ENCODE measurements around the gene RMP24.

RMP24 gene

GRCh38 chr18:35968278-35968880 lies 4.1 kb upstream of the RMP24 start:
- Histone ChIP-seq H3K4me3 (ENCODE audit: low read length) (no peak overlapping the region), H3K27me3 (ENCODE audit: control insufficient read depth, insufficient read depth, low read length) (no peaks in the 10 kb centered on the region), H3K27ac (ENCODE audit: low read length) (no peak overlapping the region)

GRCh38 chr18:35969676-35970075 lies 2.8 kb upstream of the RMP24 start:
- no peaks in the 10 kb centered on the region for H3K9me3 ChIP-seq (ENCODE audit: control insufficient read depth, low read depth, low read length)
- no peak overlapping the region for H3K27ac ChIP-seq (ENCODE audit: low read length)

More at GRCh38 chr18:35968278-35968880, 4.1 kb upstream of the RMP24 start:
- H3K36me3 ChIP-seq (ENCODE audit: control insufficient read depth, low read depth, low read length): no peaks in the 10 kb centered on the region
- peaks cover 6% of the 10 kb centered on the region for H3K4me1 ChIP-seq (ENCODE audit: control insufficient read depth, low read depth, low read length)
- no peaks in the 10 kb centered on the region for H3K9me3 ChIP-seq (ENCODE audit: control insufficient read depth, low read depth, low read length)
- no peak overlapping the region for H3K9ac ChIP-seq (ENCODE audit: low read length)

GRCh38 chr18:35971661-35972196 lies 750 bp upstream of the RMP24 start:
- peak overlapping the region; percentile 92 for H3K9ac ChIP-seq (ENCODE audit: low read length)
- no peak overlapping the region for H3K27ac ChIP-seq (ENCODE audit: low read length)
- H3K4me3 ChIP-seq (ENCODE audit: low read length): peak overlapping the region; percentile 99
- peaks cover 7% of the 10 kb centered on the region for H3K4me1 ChIP-seq (ENCODE audit: control insufficient read depth, low read depth, low read length)
- no peaks in the 10 kb centered on the region for H3K27me3 ChIP-seq (ENCODE audit: control insufficient read depth, insufficient read depth, low read length)
- H3K9me3 ChIP-seq (ENCODE audit: control insufficient read depth, low read depth, low read length): no peaks in the 10 kb centered on the region
- H3K36me3 ChIP-seq (ENCODE audit: control insufficient read depth, low read depth, low read length): peaks cover 25% of the 10 kb centered on the region

More at GRCh38 chr18:35969676-35970075, 2.8 kb upstream of the RMP24 start:
- no peaks in the 10 kb centered on the region for H3K27me3 ChIP-seq (ENCODE audit: control insufficient read depth, insufficient read depth, low read length)
- H3K4me3 ChIP-seq (ENCODE audit: low read length): no peak overlapping the region
- H3K36me3 ChIP-seq (ENCODE audit: control insufficient read depth, low read depth, low read length): peaks cover 8% of the 10 kb centered on the region
- H3K4me1 ChIP-seq (ENCODE audit: control insufficient read depth, low read depth, low read length): peaks cover 7% of the 10 kb centered on the region
- H3K9ac ChIP-seq (ENCODE audit: low read length): no peak overlapping the region

GRCh38 chr18:35973650-35974049 lies 1.2 kb downstream of the RMP24 start:
- Histone ChIP-seq H3K27ac (ENCODE audit: low read length) (no peak overlapping the region), H3K4me3 (ENCODE audit: low read length) (peak overlapping the region; percentile 99), H3K9me3 (ENCODE audit: control insufficient read depth, low read depth, low read length) (no peaks in the 10 kb centered on the region), H3K4me1 (ENCODE audit: control insufficient read depth, low read depth, low read length) (peaks cover 7% of the 10 kb centered on the region), H3K36me3 (ENCODE audit: control insufficient read depth, low read depth, low read length) (peaks cover 41% of the 10 kb centered on the region), H3K27me3 (ENCODE audit: control insufficient read depth, insufficient read depth, low read length) (no peaks in the 10 kb centered on the region), H3K9ac (ENCODE audit: low read length) (no peak overlapping the region)

- peak overlapping the region; percentile 3 for H3K4me3 ChIP-seq (ENCODE audit: low read length)
- peaks cover 46% of the 10 kb centered on the region for H3K36me3 ChIP-seq (ENCODE audit: control insufficient read depth, low read depth, low read length)
- H3K9me3 ChIP-seq (ENCODE audit: control insufficient read depth, low read depth, low read length): no peaks in the 10 kb centered on the region
- peaks cover 7% of the 10 kb centered on the region for H3K4me1 ChIP-seq (ENCODE audit: control insufficient read depth, low read depth, low read length)
- H3K9ac ChIP-seq (ENCODE audit: low read length): no peak overlapping the region
- H3K27me3 ChIP-seq (ENCODE audit: control insufficient read depth, insufficient read depth, low read length): no peaks in the 10 kb centered on the region
- no peak overlapping the region for H3K27ac ChIP-seq (ENCODE audit: low read length)
Measured at GRCh38 chr18:35974181-35974580, 1.7 kb downstream of the RMP24 start.

GRCh38 chr18:35979112-35979511 lies 6.6 kb downstream of the RMP24 start:
- H3K27ac ChIP-seq (ENCODE audit: low read length): no peak overlapping the region
- no peaks in the 10 kb centered on the region for H3K9me3 ChIP-seq (ENCODE audit: control insufficient read depth, low read depth, low read length)
- peaks cover 63% of the 10 kb centered on the region for H3K36me3 ChIP-seq (ENCODE audit: control insufficient read depth, low read depth, low read length)
- H3K4me3 ChIP-seq (ENCODE audit: low read length): no peak overlapping the region
- no peaks in the 10 kb centered on the region for H3K27me3 ChIP-seq (ENCODE audit: control insufficient read depth, insufficient read depth, low read length)
- H3K9ac ChIP-seq (ENCODE audit: low read length): no peak overlapping the region
- no peaks in the 10 kb centered on the region for H3K4me1 ChIP-seq (ENCODE audit: control insufficient read depth, low read depth, low read length)

- Histone ChIP-seq H3K36me3 (ENCODE audit: control insufficient read depth, low read depth, low read length) (peaks cover 36% of the 10 kb centered on the region), H3K4me3 (ENCODE audit: low read length) (no peak overlapping the region), H3K27ac (ENCODE audit: low read length) (no peak overlapping the region), H3K9ac (ENCODE audit: low read length) (no peak overlapping the region), H3K27me3 (ENCODE audit: control insufficient read depth, insufficient read depth, low read length) (no peaks in the 10 kb centered on the region), H3K4me1 (ENCODE audit: control insufficient read depth, low read depth, low read length) (no peaks in the 10 kb centered on the region), H3K9me3 (ENCODE audit: control insufficient read depth, low read depth, low read length) (no peaks in the 10 kb centered on the region)
Measured at GRCh38 chr18:35982409-35983114, 10.1 kb downstream of the RMP24 start.

- H3K9ac ChIP-seq (ENCODE audit: low read length): no peak overlapping the region
- no peaks in the 10 kb centered on the region for H3K9me3 ChIP-seq (ENCODE audit: control insufficient read depth, low read depth, low read length)
- H3K4me3 ChIP-seq (ENCODE audit: low read length): no peak overlapping the region
- H3K36me3 ChIP-seq (ENCODE audit: control insufficient read depth, low read depth, low read length): peaks cover 30% of the 10 kb centered on the region
- no peak overlapping the region for H3K27ac ChIP-seq (ENCODE audit: low read length)
- H3K27me3 ChIP-seq (ENCODE audit: control insufficient read depth, insufficient read depth, low read length): no peaks in the 10 kb centered on the region
- no peaks in the 10 kb centered on the region for H3K4me1 ChIP-seq (ENCODE audit: control insufficient read depth, low read depth, low read length)
Measured at GRCh38 chr18:35983147-35983546, 10.7 kb downstream of the RMP24 start.

- no peak overlapping the region for H3K9ac ChIP-seq (ENCODE audit: low read length)
- H3K27me3 ChIP-seq (ENCODE audit: control insufficient read depth, insufficient read depth, low read length): no peaks in the 10 kb centered on the region
- H3K4me1 ChIP-seq (ENCODE audit: control insufficient read depth, low read depth, low read length): no peaks in the 10 kb centered on the region
- peaks cover 29% of the 10 kb centered on the region for H3K36me3 ChIP-seq (ENCODE audit: control insufficient read depth, low read depth, low read length)
- H3K9me3 ChIP-seq (ENCODE audit: control insufficient read depth, low read depth, low read length): no peaks in the 10 kb centered on the region
- H3K27ac ChIP-seq (ENCODE audit: low read length): no peak overlapping the region
- H3K4me3 ChIP-seq (ENCODE audit: low read length): no peak overlapping the region
Measured at GRCh38 chr18:35983818-35984217, 11.3 kb downstream of the RMP24 start.

- no peak overlapping the region for H3K4me3 ChIP-seq (ENCODE audit: low read length)
- H3K36me3 ChIP-seq (ENCODE audit: control insufficient read depth, low read depth, low read length): peaks cover 32% of the 10 kb centered on the region
- no peak overlapping the region for H3K27ac ChIP-seq (ENCODE audit: low read length)
- no peaks in the 10 kb centered on the region for H3K9me3 ChIP-seq (ENCODE audit: control insufficient read depth, low read depth, low read length)
- H3K9ac ChIP-seq (ENCODE audit: low read length): no peak overlapping the region
- no peaks in the 10 kb centered on the region for H3K27me3 ChIP-seq (ENCODE audit: control insufficient read depth, insufficient read depth, low read length)
- H3K4me1 ChIP-seq (ENCODE audit: control insufficient read depth, low read depth, low read length): no peaks in the 10 kb centered on the region
Measured at GRCh38 chr18:35991696-35992095, 19.2 kb downstream of the RMP24 start.

GRCh38 chr18:35993013-35993412 lies 20.5 kb downstream of the RMP24 start:
- Histone ChIP-seq H3K36me3 (ENCODE audit: control insufficient read depth, low read depth, low read length) (peaks cover 32% of the 10 kb centered on the region), H3K4me1 (ENCODE audit: control insufficient read depth, low read depth, low read length) (no peaks in the 10 kb centered on the region), H3K9ac (ENCODE audit: low read length) (no peak overlapping the region)

GRCh38 chr18:35998967-35999366 lies 26.5 kb downstream of the RMP24 start:
- Histone ChIP-seq H3K9ac (ENCODE audit: low read length) (no peak overlapping the region), H3K4me3 (ENCODE audit: low read length) (no peak overlapping the region), H3K4me1 (ENCODE audit: control insufficient read depth, low read depth, low read length) (no peaks in the 10 kb centered on the region), H3K27ac (ENCODE audit: low read length) (no peak overlapping the region), H3K27me3 (ENCODE audit: control insufficient read depth, insufficient read depth, low read length) (no peaks in the 10 kb centered on the region), H3K36me3 (ENCODE audit: control insufficient read depth, low read depth, low read length) (no peaks in the 10 kb centered on the region), H3K9me3 (ENCODE audit: control insufficient read depth, low read depth, low read length) (no peaks in the 10 kb centered on the region)

More at GRCh38 chr18:35993013-35993412, 20.5 kb downstream of the RMP24 start:
- H3K27ac ChIP-seq (ENCODE audit: low read length): no peak overlapping the region
- no peaks in the 10 kb centered on the region for H3K9me3 ChIP-seq (ENCODE audit: control insufficient read depth, low read depth, low read length)
- no peaks in the 10 kb centered on the region for H3K27me3 ChIP-seq (ENCODE audit: control insufficient read depth, insufficient read depth, low read length)
- no peak overlapping the region for H3K4me3 ChIP-seq (ENCODE audit: low read length)

All from iPS-18a (cell line).